Breast epithelium (tissue), 3 donors: Measurements from ENCODE around the gene PAN3.

ENCODE experiments used
- POLR2A ChIP-seq: fragments of 450-650 bp; IDR thresholded peaks from one replicate; pipeline ENCODE4 v1.6.1; 2016; ENCODE audit warnings: antibody characterized with exemption, mild to moderate bottlenecking, moderate library complexity
- TF ChIP-seq, protein P1 (sequence below), 3 donors: fragments of 450-650 bp; IDR thresholded peaks; one replicate each; pipeline ENCODE4 v1.5.1; 2016 to 2017; ENCODE audit warnings: antibody characterized with exemption in 3 of 3, mild to moderate bottlenecking in 3 of 3, moderate library complexity in 3 of 3

DNA sequence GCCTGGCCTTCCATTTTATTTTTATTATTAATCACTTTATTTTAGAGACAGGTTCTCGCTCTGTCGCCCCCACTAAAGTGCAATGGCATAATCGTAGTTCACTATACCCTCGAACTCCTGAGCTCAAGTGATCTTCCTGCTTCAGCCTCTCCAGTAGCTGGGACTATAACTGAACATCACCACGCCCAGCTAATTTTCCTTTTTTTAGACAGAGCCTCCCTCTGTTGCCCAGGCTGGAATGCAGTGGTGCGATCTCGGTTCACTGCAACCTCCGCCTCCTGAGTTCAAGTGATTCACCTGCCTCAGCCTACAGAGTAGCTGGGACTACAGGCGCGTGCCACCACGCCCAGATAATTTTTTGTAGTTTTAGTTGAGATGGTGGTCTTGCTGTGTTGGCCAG, 6.7 kb upstream of the PAN3 start:
- TF ChIP-seq, protein P1, sequence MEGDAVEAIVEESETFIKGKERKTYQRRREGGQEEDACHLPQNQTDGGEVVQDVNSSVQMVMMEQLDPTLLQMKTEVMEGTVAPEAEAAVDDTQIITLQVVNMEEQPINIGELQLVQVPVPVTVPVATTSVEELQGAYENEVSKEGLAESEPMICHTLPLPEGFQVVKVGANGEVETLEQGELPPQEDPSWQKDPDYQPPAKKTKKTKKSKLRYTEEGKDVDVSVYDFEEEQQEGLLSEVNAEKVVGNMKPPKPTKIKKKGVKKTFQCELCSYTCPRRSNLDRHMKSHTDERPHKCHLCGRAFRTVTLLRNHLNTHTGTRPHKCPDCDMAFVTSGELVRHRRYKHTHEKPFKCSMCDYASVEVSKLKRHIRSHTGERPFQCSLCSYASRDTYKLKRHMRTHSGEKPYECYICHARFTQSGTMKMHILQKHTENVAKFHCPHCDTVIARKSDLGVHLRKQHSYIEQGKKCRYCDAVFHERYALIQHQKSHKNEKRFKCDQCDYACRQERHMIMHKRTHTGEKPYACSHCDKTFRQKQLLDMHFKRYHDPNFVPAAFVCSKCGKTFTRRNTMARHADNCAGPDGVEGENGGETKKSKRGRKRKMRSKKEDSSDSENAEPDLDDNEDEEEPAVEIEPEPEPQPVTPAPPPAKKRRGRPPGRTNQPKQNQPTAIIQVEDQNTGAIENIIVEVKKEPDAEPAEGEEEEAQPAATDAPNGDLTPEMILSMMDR (IDR thresholded peaks at IDR 0.05), result no peak
- TF ChIP-seq POLR2A, result no peak
